Activated T-cell treated with anti-CD3 and anti-CD28 coated beads, Interleukin-2, amount 50 U/mL, for 48 hours (primary cell): ENCODE results near the gene CRTAC1.
A peak's percentile ranks its signal among the peaks of the same experiment; 100 is the strongest.

Experiments
- DNase-seq, 2 experiments: peaks; one replicate each; pipeline ENCODE4 v3.0.0-alpha.2; 2020

The CRTAC1 gene

GRCh38 chr10:98030093-98030821 lies at the start of gene CRTAC1:
TSS of gene CRTAC1 (minus strand) at chr10:98030621. CDS start at chr10:98030472, 149 bp downstream.
- peak; percentile 25 to 26 for DNase-seq

- no peak for DNase-seq
These were observed 48.4 kb upstream of the CRTAC1 start for GRCh38 chr10:98078774-98079173.

GRCh38 chr10:98077223-98077622 lies 46.8 kb upstream of the CRTAC1 start:
- no peak for DNase-seq

GRCh38 chr10:98076086-98076485 lies 45.7 kb upstream of the CRTAC1 start:
- no peak for DNase-seq

- no peak for DNase-seq
These were observed 44.0 kb upstream of the CRTAC1 start for GRCh38 chr10:98074315-98074911.

GRCh38 chr10:98067165-98067564 lies 36.7 kb upstream of the CRTAC1 start:
- DNase-seq = no peak

GRCh38 chr10:98063740-98064027 lies 33.3 kb upstream of the CRTAC1 start:
- DNase-seq = no peak

GRCh38 chr10:98062424-98062823 lies 32.0 kb upstream of the CRTAC1 start:
- no peak for DNase-seq

- DNase-seq = no peak
These were observed 29.7 kb upstream of the CRTAC1 start for GRCh38 chr10:98060079-98060478.

GRCh38 chr10:98058295-98058694 lies 27.9 kb upstream of the CRTAC1 start:
- DNase-seq = no peak

- DNase-seq = peak; percentile 23 to 33
These were observed 25.6 kb upstream of the CRTAC1 start for GRCh38 chr10:98055841-98056516.

GRCh38 chr10:98047009-98047741 lies 16.8 kb upstream of the CRTAC1 start:
- no peak for DNase-seq

GRCh38 chr10:98045785-98046389 lies 15.5 kb upstream of the CRTAC1 start:
- peak; percentile 70 to 71 for DNase-seq

GRCh38 chr10:98041352-98042043 lies 11.1 kb upstream of the CRTAC1 start:
- DNase-seq = peak; percentile 62 to 63

- no peak for DNase-seq
These were observed 9.4 kb upstream of the CRTAC1 start for GRCh38 chr10:98039690-98040381.

- no peak for DNase-seq
These were observed 7.9 kb upstream of the CRTAC1 start for GRCh38 chr10:98038288-98038687.

- DNase-seq = no peak
These were observed 5.2 kb upstream of the CRTAC1 start for GRCh38 chr10:98035599-98035998.

- no peak for DNase-seq
These were observed 3.1 kb upstream of the CRTAC1 start for GRCh38 chr10:98033515-98033914.

GRCh38 chr10:98031440-98031839 lies 1.0 kb upstream of the CRTAC1 start:
- DNase-seq = no peak

GRCh38 chr10:98030991-98031431 lies 590 bp upstream of the CRTAC1 start:
- DNase-seq = no peak

GRCh38 chr10:98029149-98030092 lies 1.0 kb downstream of the CRTAC1 start:
- DNase-seq = no peak
